Measurements from ENCODE around the gene SPTSSB. TPM values are rescaled to one million over a fixed set of nuclear protein-coding genes. Genes with fewer than 3 reads are reported as not detected.

SPTSSB gene
- polyA plus RNA-seq, 2 of the 4 experiments (the other 2 are of a cell fraction): 0.06 to 0.43 TPM

- ChIA-PET CTCF (interaction anchor here (0.6 to 1.5 kb wide), 2 partner anchors 43 to 1482 kb away, joined by 3 read pairs; no protein-coding TSS in a partner anchor), POLR2A (no interaction called here)
- WGBS (ENCODE audit: missing lambda C conversion rate): 95% methylated on average over 2 of the region's 2 CpGs
- FAIRE-seq (no peak), DNase-seq (ENCODE audit: low read depth in 1 of 2, low spot score in 1 of 2) (no peak), ATAC-seq (no peak)
- H3K9me3 ChIP-seq: no peaks in the 10 kb centered on the region
- no peak overlapping the region for H3K4me2 ChIP-seq
- H3K27ac ChIP-seq: no peak overlapping the region
- no peak overlapping the region for H3K4me3 ChIP-seq
- H3K4me1 ChIP-seq: no peaks in the 10 kb centered on the region
- no peak for TF ChIP-seq PHF8 (IDR thresholded peaks at IDR 0.05; ENCODE audit: borderline replicate concordance, low read depth)
- no peak for TF ChIP-seq RNF2 (IDR thresholded peaks at IDR 0.05; ENCODE audit: borderline replicate concordance, low read depth)
- no peak for TF ChIP-seq ZSCAN20 (CRISPR knock-in tag; IDR thresholded peaks at IDR 0.05)
- TF ChIP-seq, protein P1, sequence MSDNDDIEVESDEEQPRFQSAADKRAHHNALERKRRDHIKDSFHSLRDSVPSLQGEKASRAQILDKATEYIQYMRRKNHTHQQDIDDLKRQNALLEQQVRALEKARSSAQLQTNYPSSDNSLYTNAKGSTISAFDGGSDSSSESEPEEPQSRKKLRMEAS (IDR thresholded peaks at IDR 0.05): no peak
- no peak for TF ChIP-seq EHF (CRISPR knock-in tag; IDR thresholded peaks at IDR 0.05)
- TF ChIP-seq, protein P2, sequence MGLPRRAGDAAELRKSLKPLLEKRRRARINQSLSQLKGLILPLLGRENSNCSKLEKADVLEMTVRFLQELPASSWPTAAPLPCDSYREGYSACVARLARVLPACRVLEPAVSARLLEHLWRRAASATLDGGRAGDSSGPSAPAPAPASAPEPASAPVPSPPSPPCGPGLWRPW (IDR thresholded peaks at IDR 0.05): no peak
- TF ChIP-seq BCL3 (IDR thresholded peaks at IDR 0.05): no peak
- TF ChIP-seq SMC3 (IDR thresholded peaks at IDR 0.05): no peak
- TF ChIP-seq KDM5A (IDR thresholded peaks at IDR 0.05): no peak
- TF ChIP-seq, protein P3, sequence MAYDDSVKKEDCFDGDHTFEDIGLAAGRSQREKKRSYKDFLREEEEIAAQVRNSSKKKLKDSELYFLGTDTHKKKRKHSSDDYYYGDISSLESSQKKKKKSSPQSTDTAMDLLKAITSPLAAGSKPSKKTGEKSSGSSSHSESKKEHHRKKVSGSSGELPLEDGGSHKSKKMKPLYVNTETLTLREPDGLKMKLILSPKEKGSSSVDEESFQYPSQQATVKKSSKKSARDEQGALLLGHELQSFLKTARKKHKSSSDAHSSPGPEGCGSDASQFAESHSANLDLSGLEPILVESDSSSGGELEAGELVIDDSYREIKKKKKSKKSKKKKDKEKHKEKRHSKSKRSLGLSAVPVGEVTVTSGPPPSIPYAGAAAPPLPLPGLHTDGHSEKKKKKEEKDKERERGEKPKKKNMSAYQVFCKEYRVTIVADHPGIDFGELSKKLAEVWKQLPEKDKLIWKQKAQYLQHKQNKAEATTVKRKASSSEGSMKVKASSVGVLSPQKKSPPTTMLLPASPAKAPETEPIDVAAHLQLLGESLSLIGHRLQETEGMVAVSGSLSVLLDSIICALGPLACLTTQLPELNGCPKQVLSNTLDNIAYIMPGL (CRISPR knock-in tag; IDR thresholded peaks at IDR 0.05; ENCODE audit: borderline replicate concordance): no peak
- no peak for TF ChIP-seq HOXB13 (CRISPR knock-in tag; IDR thresholded peaks at IDR 0.05; ENCODE audit: low read depth)
- no peak for TF ChIP-seq E2F6 (IDR thresholded peaks at IDR 0.05; ENCODE audit: borderline replicate concordance, low read depth)
- TF ChIP-seq POLR2A (IDR thresholded peaks at IDR 0.05; ENCODE audit: low read length): no peak
- no peak for TF ChIP-seq HEYL (CRISPR knock-in tag; IDR thresholded peaks at IDR 0.05)
- TF ChIP-seq JUNB (IDR thresholded peaks at IDR 0.05): no peak
Observed at GRCh38 chr3:161366094-161366493, 5.2 kb downstream of the SPTSSB start.

- no peaks in the 10 kb centered on the region for H3K9me3 ChIP-seq
- ATAC-seq (no peak), FAIRE-seq (no peak), DNase-seq (ENCODE audit: low read depth in 1 of 2, low spot score in 1 of 2) (no peak)
- POLR2A ChIA-PET: no interaction called here
- no peak overlapping the region for H3K4me2 ChIP-seq
- TF ChIP-seq CTCF (IDR thresholded peaks at IDR 0.05): no peak
- TF ChIP-seq RARB (CRISPR knock-in tag; IDR thresholded peaks at IDR 0.05): no peak
- no peak for TF ChIP-seq E2F6 (IDR thresholded peaks at IDR 0.05; ENCODE audit: borderline replicate concordance, low read depth)
- no peak for TF ChIP-seq ZSCAN20 (CRISPR knock-in tag; IDR thresholded peaks at IDR 0.05)
- no peak for TF ChIP-seq EHF (CRISPR knock-in tag; IDR thresholded peaks at IDR 0.05)
- no peak for TF ChIP-seq HDAC2 (IDR thresholded peaks at IDR 0.05)
- TF ChIP-seq HOXA7 (CRISPR knock-in tag; IDR thresholded peaks at IDR 0.05): no peak
- TF ChIP-seq SMC3 (IDR thresholded peaks at IDR 0.05): no peak
- no peak for TF ChIP-seq USF2 (IDR thresholded peaks at IDR 0.05)
- TF ChIP-seq KDM1A (IDR thresholded peaks at IDR 0.05; ENCODE audit: low read depth): no peak
- TF ChIP-seq CHD2 (IDR thresholded peaks at IDR 0.05; ENCODE audit: low read length, partially characterized antibody): no peak
- TF ChIP-seq RAD21 (conservative IDR thresholded peaks at IDR 0.05 in 1 of 2, IDR thresholded peaks at IDR 0.05 in 1 of 2): no peak
- no peak for TF ChIP-seq HEYL (CRISPR knock-in tag; IDR thresholded peaks at IDR 0.05)
- no peak for TF ChIP-seq MAFK (IDR thresholded peaks at IDR 0.05; ENCODE audit: partially characterized antibody)
- no peak for TF ChIP-seq EP300 (IDR thresholded peaks at IDR 0.05)
- no peak for TF ChIP-seq ZC3H11A (IDR thresholded peaks at IDR 0.05)
- TF ChIP-seq ZNF302 (CRISPR knock-in tag; IDR thresholded peaks at IDR 0.05): no peak
- no peak for TF ChIP-seq JUNB (IDR thresholded peaks at IDR 0.05)
- H3K4me1 ChIP-seq: no peaks in the 10 kb centered on the region
- H3K27ac ChIP-seq: no peak overlapping the region
- CTCF ChIA-PET: no interaction called here
- H3K4me3 ChIP-seq: no peak overlapping the region
Observed at GRCh38 chr3:161358488-161358887, 12.8 kb downstream of the SPTSSB start.
